Measurements from ENCODE around the gene TMEM167B. TPM values are rescaled to one million over a fixed set of nuclear protein-coding genes. Genes with fewer than 3 reads are reported as not detected.

TMEM167B gene
- total RNA-seq, 1 experiment from 2014 or later = 23.6 TPM

- H3K27ac ChIP-seq = no peak overlapping the region
- peaks cover 13% of the 10 kb centered on the region; the same call in 1 of the 2 replicates for H3K36me3 ChIP-seq (ENCODE audit: low read depth)
- H4K20me1 ChIP-seq (ENCODE audit: insufficient read depth) = no peaks in the 10 kb centered on the region
- H3K4me2 ChIP-seq = no peak overlapping the region
- H3K27me3 ChIP-seq (ENCODE audit: insufficient read depth, low read depth) = no peaks in the 10 kb centered on the region
- no peaks in the 10 kb centered on the region for H3K9me2 ChIP-seq (ENCODE audit: insufficient read depth)
- no peak overlapping the region for H2AFZ ChIP-seq
- H3K9me3 ChIP-seq (ENCODE audit: insufficient read depth, low read depth) = no peaks in the 10 kb centered on the region
- ChIA-PET CTCF (no interaction called here), POLR2A (ENCODE audit: unreplicated experiment) (no interaction called here)
- peaks cover 11% of the 10 kb centered on the region; the same call in 1 of the 2 replicates for H3F3A ChIP-seq (ENCODE audit: insufficient read depth, low read depth)
- H3K79me2 ChIP-seq (ENCODE audit: low read depth) = no peaks in the 10 kb centered on the region
- intact Hi-C loops (cut with micrococcal nuclease; ENCODE audit: unreplicated experiment) = no loop called here
- no TSS peak for BruUV-seq (replicated peaks)
- no peak overlapping the region for H3K4me3 ChIP-seq
- no peak for DNase-seq
- TF ChIP-seq CTCF (conservative IDR thresholded peaks at IDR 0.05) (no peak), EZH2 (IDR thresholded peaks at IDR 0.05; ENCODE audit: low read depth) (no peak)
- no peaks in the 10 kb centered on the region for H3K4me1 ChIP-seq (replicated peaks; ENCODE audit: insufficient read depth)
Measured at GRCh38 chr1:109061183-109061582, 29.4 kb upstream of the TMEM167B start.

GRCh38 chr1:109065137-109065536 lies 25.4 kb upstream of the TMEM167B start:
- Histone ChIP-seq H3K4me1 (replicated peaks; ENCODE audit: insufficient read depth) (no peaks in the 10 kb centered on the region), H3F3A (ENCODE audit: insufficient read depth, low read depth) (peaks cover 14% of the 10 kb centered on the region; the same call in 1 of the 2 replicates), H3K9me3 (ENCODE audit: insufficient read depth, low read depth) (no peaks in the 10 kb centered on the region), H3K79me2 (ENCODE audit: low read depth) (peaks cover 9% of the 10 kb centered on the region; the same call in 1 of the 2 replicates), H3K4me3 (no peak overlapping the region), H3K4me2 (no peak overlapping the region), H2AFZ (no peak overlapping the region), H3K27ac (no peak overlapping the region), H4K20me1 (ENCODE audit: insufficient read depth) (0 out of 2 replicates have a peak, but pooled peaks cover 4% of the 10 kb centered on the region), H3K36me3 (ENCODE audit: low read depth) (peaks cover 34% of the 10 kb centered on the region; the same call in 1 of the 2 replicates), H3K9me2 (ENCODE audit: insufficient read depth) (no peaks in the 10 kb centered on the region), H3K27me3 (ENCODE audit: insufficient read depth, low read depth) (no peaks in the 10 kb centered on the region)
- ChIA-PET POLR2A (ENCODE audit: unreplicated experiment) (no interaction called here), CTCF (interaction anchor here (0.9 kb wide), 1 partner anchor 11 kb away, joined by 4 read pairs; the partner anchor contains the start of gene TAF13)
- intact Hi-C loops (cut with micrococcal nuclease; ENCODE audit: unreplicated experiment) = no loop called here
- DNase-seq = peak in 1 of 2 experiments; percentile 28
- TF ChIP-seq CTCF (conservative IDR thresholded peaks at IDR 0.05) = no peak
- TF ChIP-seq EZH2 (IDR thresholded peaks at IDR 0.05; ENCODE audit: low read depth) = no peak
- no TSS peak for BruUV-seq (replicated peaks)

GRCh38 chr1:109067883-109068282 lies 22.7 kb upstream of the TMEM167B start:
- peaks cover 34% of the 10 kb centered on the region; the same call in 1 of the 2 replicates for H3K36me3 ChIP-seq (ENCODE audit: low read depth)
- peak in 1 of 2 experiments; percentile 30 for DNase-seq
- BruUV-seq (replicated peaks) = no TSS peak
- H3K4me3 ChIP-seq = no peak overlapping the region
- no peak overlapping the region for H2AFZ ChIP-seq
- H3K4me1 ChIP-seq (replicated peaks; ENCODE audit: insufficient read depth) = no peaks in the 10 kb centered on the region
- H3K9me2 ChIP-seq (ENCODE audit: insufficient read depth) = no peaks in the 10 kb centered on the region
- H3K27ac ChIP-seq = no peak overlapping the region
- 0 out of 2 replicates have a peak, but pooled peaks cover 4% of the 10 kb centered on the region for H4K20me1 ChIP-seq (ENCODE audit: insufficient read depth)
- intact Hi-C loops (cut with micrococcal nuclease; ENCODE audit: unreplicated experiment) = no loop called here
- H3K79me2 ChIP-seq (ENCODE audit: low read depth) = peaks cover 24% of the 10 kb centered on the region
- CTCF ChIA-PET = no interaction called here
- peaks cover 10% of the 10 kb centered on the region; the same call in 1 of the 2 replicates for H3F3A ChIP-seq (ENCODE audit: insufficient read depth, low read depth)
- H3K4me2 ChIP-seq = no peak overlapping the region
- TF ChIP-seq EZH2 (IDR thresholded peaks at IDR 0.05; ENCODE audit: low read depth) (no peak), CTCF (conservative IDR thresholded peaks at IDR 0.05) (no peak)
- POLR2A ChIA-PET (ENCODE audit: unreplicated experiment) = no interaction called here
- no peaks in the 10 kb centered on the region for H3K9me3 ChIP-seq (ENCODE audit: insufficient read depth, low read depth)
- no peaks in the 10 kb centered on the region for H3K27me3 ChIP-seq (ENCODE audit: insufficient read depth, low read depth)

Measured in PC-9 (cell line).